GM12878 (cell line): Measurements from ENCODE around the gene ENOX2. TPM values are rescaled to one million over a fixed set of nuclear protein-coding genes. Genes with fewer than 3 reads are reported as not detected.

Experiments used
- ATAC-seq: fragments of 200-7000 bp; cut with Tn5 transposase; 3 replicates; pipeline ENCODE4 v1.9.1; 2020; ENCODE audit warnings: mild to moderate bottlenecking, moderate library complexity
- BruUV-seq: library from RNA; stranded (reverse); fragments of 400-500 nt; replicated peaks from 2 replicates; lab custom pipeline; 2021; lab: Mats Ljungman, UMichigan
- CTCF ChIA-PET: fragments of 300-600 bp; sonication (Branson Sonifier 250); formaldehyde crosslinking; extraction: SDS; loops from one replicate; lab custom pipeline; 2021; ENCODE audit warnings: inconsistent platforms; lab: Yijun Ruan, JAX
- POLR2A ChIA-PET: fragments of 350-600 bp; formaldehyde crosslinking; extraction: SDS; loops from one replicate; lab custom pipeline; 2021; ENCODE audit warnings: inconsistent platforms; lab: Charles Lee
- RAD21 ChIA-PET: fragments of 300-600 bp; sonication (Branson Sonifier 250); formaldehyde crosslinking; loops from one replicate; lab custom pipeline; 2023; ENCODE audit warnings: antibody characterized with exemption; ENCODE audit not compliant: unreplicated experiment; lab: Charles Lee
- SMC1A ChIA-PET: fragments of 300-600 bp; sonication (Branson Sonifier 250); formaldehyde crosslinking; loops from one replicate; lab custom pipeline; 2023; ENCODE audit not compliant: unreplicated experiment, uncharacterized antibody; lab: Charles Lee
- DNase-seq: peaks from one replicate; pipeline ENCODE4 v3.0.0-alpha.2; 2011; ENCODE audit warnings: low read depth, low spot score
- FAIRE-seq: peaks from 3 replicates; lab custom pipeline; 2011; peaks lifted over from hg19 to GRCh38; lab: Jason Lieb, UNC
- H2AFZ ChIP-seq: 2 replicates; pipeline ENCODE4 v1.6.0; 2011; ENCODE audit warnings: low read depth, low read length, control low read depth; ENCODE audit not compliant: control insufficient read depth
- H3K27ac ChIP-seq: 2 replicates; pipeline ENCODE4 v1.5.1; 2011; ENCODE audit warnings: control low read depth; ENCODE audit not compliant: control insufficient read depth, insufficient read depth
- H3K27me3 ChIP-seq, 2 experiments: replicated peaks in 1 of 2; 2 replicates each; pipeline versions ENCODE4 v1.6.0 to v1.6.1; 2011; ENCODE audit warnings: low read length in 1 of 2; ENCODE audit not compliant: control insufficient read depth in 2 of 2, insufficient read depth in 2 of 2
- H3K36me3 ChIP-seq, 2 experiments: 2 replicates each; pipeline ENCODE4 v1.5.1; 2011; ENCODE audit warnings: low read length in 1 of 2; ENCODE audit not compliant: control insufficient read depth in 2 of 2, insufficient read depth in 2 of 2
- H3K4me1 ChIP-seq: 2 replicates; pipeline ENCODE4 v1.6.1; 2011; ENCODE audit warnings: mild to moderate bottlenecking, low read length, moderate library complexity, mixed read lengths; ENCODE audit not compliant: control insufficient read depth, insufficient read depth
- H3K4me2 ChIP-seq: 2 replicates; pipeline ENCODE4 v1.6.0; 2011; ENCODE audit warnings: control low read depth; ENCODE audit not compliant: control insufficient read depth, insufficient read depth
- H3K4me3 ChIP-seq: fragments of 200-600 bp; sonication (generic); 2 replicates; pipeline ENCODE4 v1.5.1; 2016
- H3K79me2 ChIP-seq: 2 replicates; pipeline ENCODE4 v1.6.0; 2011; ENCODE audit warnings: low read length; ENCODE audit not compliant: control insufficient read depth, insufficient read depth
- H3K9ac ChIP-seq: 2 replicates; pipeline ENCODE4 v1.8.0; 2011; ENCODE audit warnings: low read length, control low read depth, mixed read lengths; ENCODE audit not compliant: control insufficient read depth, insufficient read depth
- H3K9me3 ChIP-seq: replicated peaks from 3 replicates; pipeline ENCODE4 v1.5.1; 2011; ENCODE audit warnings: mild to moderate bottlenecking, low read length; ENCODE audit not compliant: control insufficient read depth, insufficient read depth
- H4K20me1 ChIP-seq: 2 replicates; pipeline ENCODE4 v1.6.0; 2011; ENCODE audit not compliant: control insufficient read depth, insufficient read depth
- ATF3 ChIP-seq: IDR thresholded peaks from 2 replicates; pipeline ENCODE4 v1.6.1; 2011; ENCODE audit warnings: low read depth, mild to moderate bottlenecking, low read length, moderate library complexity, borderline replicate concordance; ENCODE audit errors: extremely low read depth
- CHD4 ChIP-seq: fragments of 200-600 bp; sonication (generic); IDR thresholded peaks from 2 replicates; pipeline ENCODE4 v1.6.1; 2016; ENCODE audit warnings: mild to moderate bottlenecking
- FOXM1 ChIP-seq: IDR thresholded peaks from 2 replicates; pipeline ENCODE4 v1.6.1; 2012; ENCODE audit warnings: low read depth, mild to moderate bottlenecking, inconsistent platforms, low read length, moderate library complexity
- MEF2B ChIP-seq: fragments of 450-650 bp; IDR thresholded peaks from 2 replicates; pipeline ENCODE4 v1.6.1; 2018; ENCODE audit warnings: mild to moderate bottlenecking, moderate library complexity; ENCODE audit not compliant: partially characterized antibody, poor library complexity, severe bottlenecking
- MYC ChIP-seq: IDR thresholded peaks from 2 replicates; pipeline ENCODE4 v1.6.1; 2011; ENCODE audit warnings: mild to moderate bottlenecking, low read length, moderate library complexity, inconsistent platforms; ENCODE audit not compliant: insufficient read depth, insufficient replicate concordance, insufficient read length, severe bottlenecking
- NFYB ChIP-seq: IDR thresholded peaks from 2 replicates; pipeline ENCODE4 v1.6.1; 2011; ENCODE audit warnings: low read depth, mild to moderate bottlenecking, low read length, improper control_type of control experiment, moderate library complexity; ENCODE audit not compliant: insufficient read depth
- PBX3 ChIP-seq: IDR thresholded peaks from 2 replicates; pipeline ENCODE4 v1.6.1; 2011; ENCODE audit warnings: mild to moderate bottlenecking, low read depth, low read length, moderate library complexity; ENCODE audit not compliant: insufficient replicate concordance
- PKNOX1 ChIP-seq: fragments of 450-650 bp; IDR thresholded peaks from 2 replicates; pipeline ENCODE4 v1.6.1; 2016; ENCODE audit warnings: mild to moderate bottlenecking
- RCOR1 ChIP-seq: conservative IDR thresholded peaks from 2 replicates; pipeline ENCODE4 v1.6.1; 2012; ENCODE audit warnings: low read depth, low read length, improper control_type of control experiment
- RELB ChIP-seq: fragments of 450-650 bp; IDR thresholded peaks from 2 replicates; pipeline ENCODE4 v1.6.1; 2017; ENCODE audit warnings: low read depth, mild to moderate bottlenecking, moderate library complexity
- TCF7 ChIP-seq: IDR thresholded peaks from 2 replicates; pipeline ENCODE4 v1.6.1; 2014; ENCODE audit warnings: antibody characterized with exemption, borderline replicate concordance
- ZNF207 ChIP-seq: fragments of 450-650 bp; IDR thresholded peaks from 2 replicates; pipeline ENCODE4 v1.6.1; 2014; ENCODE audit warnings: antibody characterized with exemption, mild to moderate bottlenecking, borderline replicate concordance
- ZNF24 ChIP-seq: fragments of 450-650 bp; IDR thresholded peaks from 2 replicates; pipeline ENCODE4 v1.6.1; 2017; ENCODE audit warnings: antibody characterized with exemption, mild to moderate bottlenecking
- in situ Hi-C: fragments of 300-500 bp; cut with MboI; formaldehyde crosslinking; loops from 9 replicates; pipeline ENCODE4 v1.14.3; 2018; ENCODE audit warnings: mixed read lengths
- intact Hi-C: fragments of 100-400 bp; cut with micrococcal nuclease; formaldehyde crosslinking; loops from one replicate; pipeline ENCODE4 v1.14.2; 2022; ENCODE audit not compliant: unreplicated experiment
- polyA plus RNA-seq, 11 experiments: library from polyadenylated mRNA; depleted of rRNA in 4 of 11; unstranded in 6 of 11; stranded (reverse) in 5 of 11; fragments of >200 nt; fragmentation: Nextera tagmentation in 4 of 11; fragmentation: Illumina TruSeq in 1 of 11; extraction: Ambion mirVana in 4 of 11; extraction: Trizol in 1 of 11; gene quantifications; 1 replicate in 1 of 11; 2 replicates in 10 of 11; pipeline versions ENCODE4 v1.2.1 to v1.2.3, GENCODE V29; 2011 to 2016; ENCODE audit warnings: inconsistent platforms in 2 of 11, missing spikeins in 2 of 11, low read depth in 1 of 11
- total RNA-seq, 4 experiments: library from RNA; depleted of rRNA in 3 of 4; stranded (reverse); fragments of >200 nt in 3 of 4; fragmentation: Illumina TruSeq in 1 of 4; extraction: Trizol in 1 of 4; gene quantifications; 2 replicates each; pipeline versions ENCODE4 v1.2.1 to v1.2.3, GENCODE V29; 2013 to 2021

Gene ENOX2
- total and polyA plus RNA-seq, 10 of the 15 experiments (the other 5 are each of a cell fraction or from before 2014, with no cell fraction given), result 3.2 to 13.0 (median 7.7) TPM

- no peaks in the 10 kb centered on the region for H3K4me1 ChIP-seq
- no peak for DNase-seq
- no peak overlapping the region for H3K4me3 ChIP-seq
- RAD21 ChIA-PET, result no interaction called here
- TF ChIP-seq ZNF24 (no peak), RELB (no peak), MEF2B (no peak), ZNF207 (no peak), TCF7 (no peak), ATF3 (no peak), MYC (no peak), NFYB (no peak), RCOR1 (no peak), FOXM1 (no peak), PKNOX1 (no peak), CHD4 (no peak), PBX3 (no peak)
- TF ChIP-seq, all 136 proteins: peak for 0
- Histone ChIP-seq H3K4me2 (no peak overlapping the region), H4K20me1 (no peaks in the 10 kb centered on the region), H2AFZ (no peak overlapping the region), H3K27me3 (no peaks in the 10 kb centered on the region), H3K27ac (no peak overlapping the region), H3K9me3 (no peaks in the 10 kb centered on the region), H3K79me2 (no peaks in the 10 kb centered on the region), H3K36me3 (no peaks in the 10 kb centered on the region; a peak in 1 of 4 replicates), H3K9ac (no peak overlapping the region)
- BruUV-seq, result no TSS peak
- ATAC-seq, result no peak
- ChIA-PET POLR2A (no interaction called here), CTCF (no interaction called here), SMC1A (no interaction called here)
- in situ Hi-C loops, result no loop called here
- intact Hi-C loops, result no loop called here
- peak; percentile 64 for FAIRE-seq
These were observed 18.4 kb downstream of the ENOX2 start for GRCh38 chrX:130884627-130885026.
